NCI-H1436 (cell line): ENCODE data around the gene CPA5.
A peak's percentile ranks its signal among the peaks of the same experiment; 100 is the strongest.
"Not testable (repeated sequence)": the region's sequence is repeated elsewhere in the genome, so short reads cannot be mapped to it uniquely, and the experiment has no call there.

Source experiments
- DNase-seq: peaks from one replicate; lab custom pipeline; 2025; lab: John Stamatoyannopoulos, UW

Gene CPA5, protein sequence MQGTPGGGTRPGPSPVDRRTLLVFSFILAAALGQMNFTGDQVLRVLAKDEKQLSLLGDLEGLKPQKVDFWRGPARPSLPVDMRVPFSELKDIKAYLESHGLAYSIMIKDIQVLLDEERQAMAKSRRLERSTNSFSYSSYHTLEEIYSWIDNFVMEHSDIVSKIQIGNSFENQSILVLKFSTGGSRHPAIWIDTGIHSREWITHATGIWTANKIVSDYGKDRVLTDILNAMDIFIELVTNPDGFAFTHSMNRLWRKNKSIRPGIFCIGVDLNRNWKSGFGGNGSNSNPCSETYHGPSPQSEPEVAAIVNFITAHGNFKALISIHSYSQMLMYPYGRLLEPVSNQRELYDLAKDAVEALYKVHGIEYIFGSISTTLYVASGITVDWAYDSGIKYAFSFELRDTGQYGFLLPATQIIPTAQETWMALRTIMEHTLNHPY

GRCh38 chr7:130344271-130344866 lies at the start of gene CPA5:
TSS of gene CPA5 (plus strand) at chr7:130344816. CDS start at chr7:130346486, 1,670 bp downstream.
- no peak for DNase-seq

DNA sequence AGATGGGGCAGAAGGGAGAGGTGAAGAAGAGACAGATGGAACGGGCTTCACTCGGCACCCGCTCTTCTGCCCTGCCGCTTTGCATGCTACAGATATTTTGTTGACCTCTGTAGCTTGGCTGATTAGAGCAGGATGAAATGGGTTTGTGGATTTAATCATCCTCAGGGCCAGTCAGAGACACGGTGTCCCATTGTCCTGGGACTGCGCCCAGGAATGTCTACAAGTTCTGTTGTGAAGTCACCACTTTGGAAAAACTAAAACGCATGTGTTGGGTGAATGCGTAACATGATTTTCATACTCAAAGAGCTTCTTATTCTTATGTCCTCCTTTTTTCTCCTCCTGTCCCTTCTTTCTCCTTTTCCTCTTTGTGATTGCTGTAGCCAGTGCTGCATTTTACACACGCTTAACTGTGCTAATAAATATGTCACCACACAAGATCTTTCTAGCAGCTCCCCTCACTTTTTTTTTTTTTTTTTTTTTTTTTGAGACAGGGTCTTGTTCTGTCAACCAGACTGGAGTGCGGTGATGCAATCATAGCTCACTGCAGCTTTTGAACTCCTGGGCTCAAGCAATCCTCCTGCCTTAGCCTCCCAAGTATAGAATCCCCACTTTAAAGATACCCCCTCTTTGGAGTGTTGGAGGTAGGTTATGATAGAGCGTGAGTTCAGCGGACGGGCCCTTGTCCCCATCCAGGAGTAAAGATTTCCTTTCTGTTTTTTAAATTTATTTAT lies 48.2 kb upstream of the CPA5 start:
- no peak for DNase-seq

- peak; percentile 85 for DNase-seq
Measured at GRCh38 chr7:130297628-130298543, 46.7 kb upstream of the CPA5 start.

GRCh38 chr7:130298544-130299326 lies 45.9 kb upstream of the CPA5 start:
- no peak for DNase-seq

GRCh38 chr7:130299866-130300265 lies 44.8 kb upstream of the CPA5 start:
- no peak for DNase-seq

DNA sequence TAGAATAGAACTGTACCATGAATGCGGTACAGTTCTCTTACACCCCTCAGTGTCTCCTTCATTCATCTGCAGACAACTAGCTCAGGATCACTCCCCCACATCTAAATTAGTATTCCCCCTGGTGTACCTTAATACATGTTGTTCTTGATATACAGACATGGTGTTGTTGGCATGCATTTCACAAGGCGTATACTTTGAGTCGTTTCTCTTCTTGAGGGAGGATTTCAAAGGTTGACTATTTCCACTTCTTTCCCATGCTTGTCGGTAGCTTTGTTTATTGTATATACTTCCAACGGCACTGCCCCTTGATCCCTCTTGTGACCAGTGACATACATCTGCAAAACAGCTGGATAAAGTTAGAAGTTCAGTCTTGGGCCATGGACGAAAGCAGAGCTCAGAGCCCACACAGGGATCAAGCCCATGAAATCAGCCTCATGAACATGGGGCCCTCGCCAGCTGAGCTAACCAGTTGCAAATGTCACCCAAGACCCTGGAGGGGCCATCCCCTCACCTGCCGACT lies 43.1 kb upstream of the CPA5 start:
- no peak for DNase-seq

- DNase-seq: no peak
Measured at GRCh38 chr7:130302649-130303048, 42.0 kb upstream of the CPA5 start.

GRCh38 chr7:130303127-130303526 lies 41.5 kb upstream of the CPA5 start:
- DNase-seq: no peak

DNA sequence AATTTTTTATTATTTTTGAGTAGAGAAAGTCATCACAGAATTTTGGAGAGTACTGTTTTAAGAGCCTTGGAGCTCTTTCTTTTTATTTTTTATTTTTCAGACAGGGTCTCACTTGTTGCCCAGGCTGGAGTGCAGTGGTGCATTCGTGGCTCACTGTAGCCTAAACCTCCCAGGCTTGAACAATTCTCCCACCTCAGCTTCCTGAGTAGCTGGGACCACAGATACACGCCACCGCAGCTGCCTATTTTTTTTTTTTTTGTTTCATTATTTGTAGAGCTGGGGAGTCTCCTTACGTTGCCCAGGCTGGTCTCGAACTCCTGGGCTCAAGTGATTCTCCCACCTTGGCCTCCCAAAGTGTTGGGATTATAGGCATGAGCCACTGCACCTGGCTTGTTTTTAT lies 41.1 kb upstream of the CPA5 start:
- DNase-seq: no peak

DNA sequence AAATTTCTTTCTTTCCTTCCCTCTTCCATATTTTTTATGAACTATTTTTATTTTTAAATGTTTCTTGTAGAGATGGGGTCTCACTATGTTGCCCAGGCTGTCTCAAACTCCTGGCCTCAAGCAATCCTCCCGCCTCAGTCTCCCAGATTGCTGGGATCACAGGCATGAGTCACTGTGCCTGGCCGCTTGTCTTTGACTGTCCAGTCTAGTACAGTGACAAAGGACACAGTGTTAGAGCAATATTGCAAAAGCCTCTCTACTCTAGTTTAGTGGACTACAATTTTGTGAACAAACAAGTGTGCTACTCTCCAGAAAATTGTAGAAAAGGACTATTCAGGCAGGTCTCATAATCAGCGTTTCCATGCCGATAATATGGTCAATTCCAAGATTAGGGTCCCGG lies 40.6 kb upstream of the CPA5 start:
- no peak for DNase-seq

DNA sequence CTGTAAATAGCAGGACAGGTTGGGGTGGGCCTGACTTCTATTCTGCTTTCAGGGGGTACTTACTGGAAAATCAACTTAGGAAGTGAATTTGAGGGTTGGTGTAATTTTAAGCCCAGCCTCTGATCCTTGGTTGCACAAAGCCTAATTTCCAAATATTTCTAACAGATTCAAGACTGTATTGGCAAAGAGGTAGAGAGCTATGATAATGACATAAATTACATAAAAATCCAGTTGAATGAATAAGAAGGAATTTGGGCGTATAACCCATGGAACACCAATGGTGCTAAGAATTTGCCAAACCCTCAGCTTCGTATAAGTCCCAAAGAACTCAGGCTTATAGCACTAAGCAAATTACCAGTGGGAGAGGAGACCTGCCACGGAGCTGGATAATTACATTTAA lies 39.7 kb upstream of the CPA5 start:
- DNase-seq: no peak

- DNase-seq: no peak
Measured at GRCh38 chr7:130305433-130306042, 39.1 kb upstream of the CPA5 start.

DNA sequence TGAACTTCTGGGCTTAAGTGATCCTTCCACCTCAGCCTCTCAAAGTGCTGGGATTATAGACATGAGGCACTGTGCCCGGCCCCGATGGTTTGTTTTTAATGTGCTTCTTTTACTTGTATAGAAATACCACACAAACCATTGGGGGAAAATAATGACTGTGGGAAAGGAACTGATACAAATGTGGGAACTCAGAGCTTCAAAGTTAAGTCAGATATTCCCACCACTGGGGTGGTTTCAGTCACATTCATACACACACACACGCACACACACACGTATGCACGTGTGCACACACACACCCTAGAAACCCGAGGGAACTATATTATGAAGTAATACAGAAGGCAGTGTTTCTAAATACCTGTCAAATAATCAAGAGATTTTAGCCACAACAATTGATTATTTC lies 34.6 kb upstream of the CPA5 start:
- DNase-seq: no peak

GRCh38 chr7:130314305-130314704 lies 30.3 kb upstream of the CPA5 start:
- no peak for DNase-seq

GRCh38 chr7:130319541-130319940 lies 25.1 kb upstream of the CPA5 start:
- DNase-seq: no peak

GRCh38 chr7:130321542-130322229 lies 22.9 kb upstream of the CPA5 start:
- DNase-seq: not testable (repeated sequence)

GRCh38 chr7:130322615-130323014 lies 22.0 kb upstream of the CPA5 start:
- DNase-seq: no peak

DNA sequence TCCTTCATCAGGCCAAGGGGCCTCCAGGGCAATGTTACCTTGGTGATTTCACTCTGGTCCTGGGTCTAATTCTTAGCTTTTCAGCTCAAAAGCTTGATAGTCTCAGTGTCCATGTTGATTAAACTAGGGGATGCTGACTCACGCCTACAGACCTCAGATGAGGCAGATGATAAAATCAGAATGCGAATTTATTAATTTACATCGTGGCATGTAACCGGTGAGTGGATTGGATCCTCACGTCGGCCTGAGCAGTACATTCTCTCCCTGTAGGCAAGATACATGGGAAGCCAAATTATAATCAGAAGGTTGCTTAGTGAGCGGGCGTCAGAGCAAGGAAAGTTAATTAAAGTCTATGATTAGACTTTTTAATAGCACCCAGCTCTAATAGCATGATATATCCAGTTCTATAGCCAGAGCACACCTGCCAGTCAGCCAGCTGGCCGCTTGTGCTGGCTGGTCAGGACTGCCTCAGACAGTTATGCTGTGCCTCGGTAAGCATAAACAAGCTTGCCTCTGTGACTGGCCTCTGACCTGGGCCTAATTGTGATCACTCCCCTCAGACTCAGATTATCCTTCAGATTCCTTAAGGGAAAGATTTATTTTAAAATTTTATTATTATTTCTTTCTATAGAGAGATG lies 20.2 kb upstream of the CPA5 start:
- DNase-seq: no peak

- no peak for DNase-seq
Measured at GRCh38 chr7:130329681-130330080, 14.9 kb upstream of the CPA5 start.
